ENCODE results near the gene LRIT3. TPM values are rescaled to one million over a fixed set of nuclear protein-coding genes. Genes with fewer than 3 reads are reported as not detected.

Gene LRIT3
- total RNA-seq, 1 donor, result under 0.01 TPM

DNA sequence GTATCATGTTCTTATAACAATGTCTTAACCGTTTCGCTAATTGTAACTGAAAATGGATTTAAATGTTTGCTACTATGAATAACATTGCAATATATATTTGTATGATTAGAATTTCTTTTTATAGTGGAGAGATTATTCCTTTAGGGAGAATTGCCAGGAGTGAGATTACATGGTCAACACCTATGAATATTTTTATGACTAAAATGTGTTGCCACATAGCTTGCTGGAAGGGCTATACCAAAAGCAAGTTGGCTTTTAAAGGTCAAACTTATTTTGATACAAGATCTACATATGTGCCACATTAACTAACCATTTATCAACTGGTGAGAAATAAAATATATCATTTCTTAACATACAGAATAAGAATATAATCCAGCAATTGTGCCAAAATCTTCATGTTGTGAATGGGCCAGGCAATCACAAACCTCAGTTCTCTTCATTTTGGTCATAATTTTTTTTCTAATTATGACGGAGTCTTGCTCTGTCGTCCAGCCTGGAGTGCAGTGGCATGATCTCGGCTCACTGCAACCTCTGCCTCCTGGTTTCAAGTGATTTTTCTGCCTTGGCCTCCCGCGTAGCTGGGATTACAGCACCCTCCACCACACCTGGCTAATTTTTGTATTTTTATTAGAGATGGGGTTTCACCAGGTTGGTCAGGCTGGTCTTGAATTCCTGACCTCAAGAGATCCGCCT lies 54.8 kb downstream of the LRIT3 start:
- DNase-seq (ENCODE audit: low read depth), result no peak
- TF ChIP-seq, protein P1, sequence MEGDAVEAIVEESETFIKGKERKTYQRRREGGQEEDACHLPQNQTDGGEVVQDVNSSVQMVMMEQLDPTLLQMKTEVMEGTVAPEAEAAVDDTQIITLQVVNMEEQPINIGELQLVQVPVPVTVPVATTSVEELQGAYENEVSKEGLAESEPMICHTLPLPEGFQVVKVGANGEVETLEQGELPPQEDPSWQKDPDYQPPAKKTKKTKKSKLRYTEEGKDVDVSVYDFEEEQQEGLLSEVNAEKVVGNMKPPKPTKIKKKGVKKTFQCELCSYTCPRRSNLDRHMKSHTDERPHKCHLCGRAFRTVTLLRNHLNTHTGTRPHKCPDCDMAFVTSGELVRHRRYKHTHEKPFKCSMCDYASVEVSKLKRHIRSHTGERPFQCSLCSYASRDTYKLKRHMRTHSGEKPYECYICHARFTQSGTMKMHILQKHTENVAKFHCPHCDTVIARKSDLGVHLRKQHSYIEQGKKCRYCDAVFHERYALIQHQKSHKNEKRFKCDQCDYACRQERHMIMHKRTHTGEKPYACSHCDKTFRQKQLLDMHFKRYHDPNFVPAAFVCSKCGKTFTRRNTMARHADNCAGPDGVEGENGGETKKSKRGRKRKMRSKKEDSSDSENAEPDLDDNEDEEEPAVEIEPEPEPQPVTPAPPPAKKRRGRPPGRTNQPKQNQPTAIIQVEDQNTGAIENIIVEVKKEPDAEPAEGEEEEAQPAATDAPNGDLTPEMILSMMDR (IDR thresholded peaks at IDR 0.05; ENCODE audit: insufficient read depth, low read length), result no peak
- no peak overlapping the region for H3K4me3 ChIP-seq (ENCODE audit: low read depth, low read length)

DNA sequence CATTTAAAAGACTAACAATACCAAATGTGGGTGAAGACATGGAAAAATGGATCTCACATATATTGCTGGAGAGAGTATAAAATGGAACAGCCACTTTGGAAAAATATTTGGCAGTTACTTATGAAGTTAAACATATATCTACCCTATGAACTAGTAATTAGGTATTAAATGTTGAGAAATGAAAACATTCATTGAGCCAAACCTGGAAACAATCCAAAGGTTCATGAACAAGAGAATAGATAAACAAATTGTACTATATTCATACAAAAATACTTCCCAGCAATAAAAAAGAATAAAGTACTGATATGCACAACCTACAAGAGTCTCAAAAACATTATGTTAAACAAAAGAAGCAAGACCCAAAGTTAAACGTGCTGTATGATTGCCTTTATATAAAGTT lies 60.8 kb downstream of the LRIT3 start:
- no peak overlapping the region for H3K4me3 ChIP-seq (ENCODE audit: low read depth, low read length)
- TF ChIP-seq, protein P1 (IDR thresholded peaks at IDR 0.05; ENCODE audit: insufficient read depth, low read length), result no peak
- DNase-seq (ENCODE audit: low read depth), result no peak

DNA sequence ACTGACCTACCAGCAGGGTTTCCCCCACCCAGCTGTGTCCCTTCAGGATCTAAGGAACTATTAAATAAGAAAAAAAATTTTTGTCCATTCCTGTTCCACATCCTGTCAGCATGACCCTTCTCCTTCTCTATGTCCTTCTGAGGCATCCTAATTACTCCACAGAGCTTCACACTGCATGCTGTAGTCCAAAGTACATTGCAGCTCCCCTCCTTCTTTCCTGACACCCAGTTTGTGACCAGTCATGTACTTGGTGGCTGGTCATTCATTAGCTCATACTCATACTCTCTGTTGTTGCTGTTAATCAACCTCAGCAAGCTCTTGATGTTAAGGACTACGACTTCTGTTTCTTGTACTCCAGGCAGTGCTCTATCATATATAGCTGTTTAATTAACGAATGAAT lies 62.3 kb downstream of the LRIT3 start:
- DNase-seq (ENCODE audit: low read depth), result no peak
- H3K4me3 ChIP-seq (ENCODE audit: low read depth, low read length), result no peak overlapping the region
- TF ChIP-seq, protein P1 (IDR thresholded peaks at IDR 0.05; ENCODE audit: insufficient read depth, low read length), result no peak

DNA sequence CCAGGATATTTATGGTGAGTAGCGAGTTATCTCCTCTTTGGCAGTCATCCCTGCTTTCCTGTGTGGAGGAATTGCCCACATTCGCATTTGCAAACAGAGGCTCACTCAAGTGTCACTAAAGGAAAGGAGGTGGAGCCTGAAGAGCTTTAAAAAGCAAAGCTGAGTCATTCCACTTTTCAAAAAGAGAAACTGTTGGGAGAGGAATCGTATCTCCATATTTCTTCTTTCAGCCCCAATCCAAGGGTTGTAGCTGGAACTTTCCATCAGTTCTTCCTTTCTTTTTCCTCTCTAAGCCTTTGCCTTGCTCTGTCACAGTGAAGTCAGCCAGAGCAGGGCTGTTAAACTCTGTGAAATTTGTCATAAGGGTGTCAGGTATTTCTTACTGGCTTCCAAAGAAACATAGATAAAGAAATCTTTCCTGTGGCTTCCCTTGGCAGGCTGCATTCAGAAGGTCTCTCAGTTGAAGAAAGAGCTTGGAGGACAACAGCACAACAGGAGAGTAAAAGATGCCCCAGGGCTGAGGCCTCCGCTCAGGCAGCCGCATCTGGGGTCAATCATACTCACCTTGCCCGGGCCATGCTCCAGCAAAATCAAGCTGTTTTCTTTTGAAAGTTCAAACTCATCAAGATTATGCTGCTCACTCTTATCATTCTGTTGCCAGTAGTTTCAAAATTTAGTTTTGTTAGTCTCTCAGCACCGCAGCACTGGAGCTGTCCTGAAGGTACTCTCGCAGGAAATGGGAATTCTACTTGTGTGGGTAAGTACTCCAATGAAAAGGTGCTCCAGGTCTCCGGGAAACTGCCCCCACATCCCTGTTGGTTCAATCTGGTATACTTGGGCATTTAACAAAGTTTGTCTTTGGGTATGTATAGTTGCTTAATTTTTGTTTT lies 65.0 kb downstream of the LRIT3 start, which contains the start of gene EGF:
TSS of gene EGF (plus strand) at position 178 of the 890 bp plus-strand sequence. CDS start at position 631, 453 bp downstream.
- H3K4me3 ChIP-seq (ENCODE audit: low read depth, low read length), result peak within 1 kb of the TSS; percentile 28
- peak; percentile 40 for DNase-seq (ENCODE audit: low read depth)
- TF ChIP-seq, protein P1 (IDR thresholded peaks at IDR 0.05; ENCODE audit: insufficient read depth, low read length), result no peak

DNA sequence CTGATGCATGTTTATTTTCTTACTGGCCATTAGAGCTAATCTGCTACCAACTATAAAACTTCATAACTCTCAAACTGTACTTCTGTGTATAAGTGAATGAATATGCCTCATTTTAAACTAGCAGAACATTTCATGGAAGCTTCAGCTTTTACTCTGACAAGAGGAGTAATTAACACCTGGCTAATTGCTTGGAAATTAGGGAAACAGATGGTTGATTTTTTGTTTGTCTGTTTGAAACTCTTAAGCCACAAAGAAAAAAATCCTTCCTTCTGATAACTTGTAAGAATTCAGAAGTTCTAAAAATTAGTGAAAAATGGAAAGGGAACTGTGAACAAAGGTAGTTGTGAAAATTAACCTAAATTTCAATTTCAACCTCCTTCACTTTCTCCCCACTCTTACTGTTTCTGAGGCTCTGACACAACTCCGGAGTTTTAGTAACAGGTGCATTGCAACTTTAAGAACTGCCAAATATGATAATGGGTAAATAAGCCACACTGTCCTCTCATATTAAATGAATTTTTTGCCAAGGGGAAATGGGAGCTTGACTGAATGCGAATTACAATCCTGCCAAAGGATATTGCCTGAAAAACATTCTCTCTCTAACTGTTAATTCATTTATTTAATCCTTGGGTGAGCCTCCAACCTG lies 65.8 kb downstream of the LRIT3 start:
- no peak overlapping the region for H3K4me3 ChIP-seq (ENCODE audit: low read depth, low read length)
- TF ChIP-seq, protein P1 (IDR thresholded peaks at IDR 0.05; ENCODE audit: insufficient read depth, low read length), result no peak
- no peak for DNase-seq (ENCODE audit: low read depth)

DNA sequence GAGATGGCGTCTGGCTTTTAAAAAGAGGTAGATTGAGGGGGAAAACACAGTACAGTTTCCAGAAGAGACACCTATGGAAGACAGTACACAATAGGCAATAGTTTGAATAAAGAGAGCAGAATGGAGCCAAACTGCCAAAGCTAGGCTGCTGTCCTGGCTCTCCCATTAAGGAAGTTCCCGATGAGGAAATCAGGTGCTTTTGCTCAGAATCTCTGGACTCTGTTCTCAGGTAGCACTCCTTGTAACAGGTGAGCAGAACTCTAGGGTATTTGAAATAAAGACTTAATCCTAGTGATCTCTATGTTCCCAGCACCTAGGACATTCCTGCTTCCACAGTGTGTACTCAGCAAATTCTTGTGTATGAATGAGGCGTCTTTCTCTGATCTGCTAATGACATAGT lies 66.4 kb downstream of the LRIT3 start:
- no peak for DNase-seq (ENCODE audit: low read depth)
- no peak overlapping the region for H3K4me3 ChIP-seq (ENCODE audit: low read depth, low read length)
- TF ChIP-seq, protein P1 (IDR thresholded peaks at IDR 0.05; ENCODE audit: insufficient read depth, low read length), result no peak
